ENCODE data around the gene YBX2.

YBX2 gene

DNA sequence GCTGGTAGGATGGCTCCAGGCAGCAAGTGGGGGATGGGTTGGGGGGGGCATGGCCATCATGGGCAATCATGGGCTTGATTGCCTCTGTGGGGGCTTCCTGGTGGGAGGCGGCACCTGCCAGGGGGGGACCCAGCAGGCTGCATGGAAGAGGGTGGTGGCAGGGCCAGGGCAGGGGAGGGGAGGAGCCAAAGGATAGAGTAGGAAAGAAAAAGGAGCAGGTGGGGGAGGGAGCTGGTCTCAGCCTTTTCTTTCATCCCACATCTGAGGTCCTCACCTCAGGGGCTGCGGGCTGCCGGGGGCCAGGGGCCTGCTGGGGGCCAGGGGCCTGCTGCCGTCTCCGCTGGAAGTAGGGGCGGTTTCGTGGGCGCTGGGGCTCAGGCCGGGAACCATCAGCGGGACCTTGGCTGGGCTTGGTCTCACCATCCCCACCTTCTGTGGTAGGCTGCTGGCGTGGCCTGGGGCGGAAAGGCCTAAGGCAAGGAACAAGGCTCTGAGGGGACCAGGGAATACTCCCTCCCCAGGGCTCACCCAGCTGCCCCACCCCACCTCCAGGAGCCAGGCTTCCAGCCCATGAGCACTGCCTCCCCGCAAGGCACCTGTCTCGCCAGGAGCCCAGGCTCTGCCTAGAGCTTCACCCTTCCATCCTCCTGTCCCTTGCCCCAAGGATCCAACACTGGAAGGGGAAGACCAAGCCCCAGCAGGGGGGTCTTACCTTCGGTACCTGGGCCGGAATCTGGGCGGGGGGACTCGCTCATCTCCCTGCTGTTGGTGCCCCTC, 5.0 kb downstream of the YBX2 start:
- TF ChIP-seq, protein P1, sequence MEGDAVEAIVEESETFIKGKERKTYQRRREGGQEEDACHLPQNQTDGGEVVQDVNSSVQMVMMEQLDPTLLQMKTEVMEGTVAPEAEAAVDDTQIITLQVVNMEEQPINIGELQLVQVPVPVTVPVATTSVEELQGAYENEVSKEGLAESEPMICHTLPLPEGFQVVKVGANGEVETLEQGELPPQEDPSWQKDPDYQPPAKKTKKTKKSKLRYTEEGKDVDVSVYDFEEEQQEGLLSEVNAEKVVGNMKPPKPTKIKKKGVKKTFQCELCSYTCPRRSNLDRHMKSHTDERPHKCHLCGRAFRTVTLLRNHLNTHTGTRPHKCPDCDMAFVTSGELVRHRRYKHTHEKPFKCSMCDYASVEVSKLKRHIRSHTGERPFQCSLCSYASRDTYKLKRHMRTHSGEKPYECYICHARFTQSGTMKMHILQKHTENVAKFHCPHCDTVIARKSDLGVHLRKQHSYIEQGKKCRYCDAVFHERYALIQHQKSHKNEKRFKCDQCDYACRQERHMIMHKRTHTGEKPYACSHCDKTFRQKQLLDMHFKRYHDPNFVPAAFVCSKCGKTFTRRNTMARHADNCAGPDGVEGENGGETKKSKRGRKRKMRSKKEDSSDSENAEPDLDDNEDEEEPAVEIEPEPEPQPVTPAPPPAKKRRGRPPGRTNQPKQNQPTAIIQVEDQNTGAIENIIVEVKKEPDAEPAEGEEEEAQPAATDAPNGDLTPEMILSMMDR (IDR thresholded peaks at IDR 0.05; ENCODE audit: low read depth, low read length, missing control alignments): no peak
- DNase-seq (ENCODE audit: low read depth): no peak
- no peak overlapping the region for H3K4me3 ChIP-seq (ENCODE audit: low read depth, low read length)

DNA sequence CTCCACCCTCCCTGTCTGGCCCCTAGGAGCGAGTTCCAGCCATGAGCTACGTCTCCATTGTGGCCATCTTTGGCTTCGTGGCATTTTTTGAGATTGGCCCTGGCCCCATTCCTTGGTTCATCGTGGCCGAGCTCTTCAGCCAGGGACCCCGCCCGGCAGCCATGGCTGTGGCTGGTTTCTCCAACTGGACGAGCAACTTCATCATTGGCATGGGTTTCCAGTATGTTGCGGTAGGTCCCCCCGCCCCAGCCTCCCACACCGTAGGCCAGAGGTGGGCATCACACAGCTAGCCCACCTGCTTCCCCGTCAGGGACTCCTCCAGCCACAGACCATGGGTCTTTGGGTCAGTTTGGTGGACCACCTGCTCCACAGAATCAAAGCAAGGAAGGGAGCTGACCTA, 8.8 kb downstream of the YBX2 start:
- TF ChIP-seq, protein P1 (IDR thresholded peaks at IDR 0.05; ENCODE audit: low read depth, low read length, missing control alignments): no peak
- DNase-seq (ENCODE audit: low read depth): no peak
- no peak overlapping the region for H3K4me3 ChIP-seq (ENCODE audit: low read depth, low read length)

DNA sequence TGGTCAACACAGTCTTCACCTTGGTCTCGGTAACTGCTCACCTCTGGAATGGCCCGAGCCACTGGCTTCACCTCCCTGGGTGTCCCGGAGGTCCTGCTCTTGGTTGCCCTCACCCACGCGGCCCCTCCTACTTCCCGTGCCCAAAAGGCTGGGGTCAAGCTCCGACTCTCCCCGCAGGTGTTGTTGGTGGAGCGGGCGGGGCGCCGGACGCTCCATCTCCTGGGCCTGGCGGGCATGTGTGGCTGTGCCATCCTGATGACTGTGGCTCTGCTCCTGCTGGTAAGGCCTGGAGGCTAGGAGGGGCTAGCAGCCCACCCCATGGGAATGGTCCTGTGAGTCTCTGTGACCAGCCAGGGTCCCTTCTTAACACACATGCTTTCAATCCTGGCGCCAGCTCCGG, 9.5 kb downstream of the YBX2 start:
- TF ChIP-seq, protein P1 (IDR thresholded peaks at IDR 0.05; ENCODE audit: low read depth, low read length, missing control alignments): no peak
- no peak for DNase-seq (ENCODE audit: low read depth)
- no peak overlapping the region for H3K4me3 ChIP-seq (ENCODE audit: low read depth, low read length)

DNA sequence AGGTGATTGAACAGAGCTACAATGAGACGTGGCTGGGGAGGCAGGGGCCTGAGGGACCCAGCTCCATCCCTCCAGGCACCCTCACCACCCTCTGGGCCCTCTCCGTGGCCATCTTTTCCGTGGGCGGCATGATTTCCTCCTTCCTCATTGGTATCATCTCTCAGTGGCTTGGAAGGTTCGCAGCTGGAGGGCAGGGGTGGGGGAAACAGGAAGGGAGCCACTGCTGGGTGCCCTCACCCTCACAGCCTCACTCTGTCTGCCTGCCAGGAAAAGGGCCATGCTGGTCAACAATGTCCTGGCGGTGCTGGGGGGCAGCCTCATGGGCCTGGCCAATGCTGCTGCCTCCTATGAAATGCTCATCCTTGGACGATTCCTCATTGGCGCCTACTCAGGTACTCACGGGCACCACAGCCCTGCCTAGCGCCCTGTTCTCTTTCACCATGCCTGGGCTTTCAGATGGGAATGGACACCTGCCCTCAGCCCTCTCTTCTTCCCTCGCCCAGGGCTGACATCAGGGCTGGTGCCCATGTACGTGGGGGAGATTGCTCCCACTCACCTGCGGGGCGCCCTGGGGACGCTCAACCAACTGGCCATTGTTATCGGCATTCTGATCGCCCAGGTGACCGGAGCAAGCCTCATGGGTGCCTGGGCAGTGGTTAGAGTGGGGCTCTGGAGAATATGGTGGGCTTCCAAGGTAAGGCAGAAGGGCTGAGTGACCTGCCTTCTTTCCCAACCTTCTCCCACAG, 10.8 kb downstream of the YBX2 start:
- no peak overlapping the region for H3K4me3 ChIP-seq (ENCODE audit: low read depth, low read length)
- TF ChIP-seq, protein P1 (IDR thresholded peaks at IDR 0.05; ENCODE audit: low read depth, low read length, missing control alignments): no peak
- no peak for DNase-seq (ENCODE audit: low read depth)

DNA sequence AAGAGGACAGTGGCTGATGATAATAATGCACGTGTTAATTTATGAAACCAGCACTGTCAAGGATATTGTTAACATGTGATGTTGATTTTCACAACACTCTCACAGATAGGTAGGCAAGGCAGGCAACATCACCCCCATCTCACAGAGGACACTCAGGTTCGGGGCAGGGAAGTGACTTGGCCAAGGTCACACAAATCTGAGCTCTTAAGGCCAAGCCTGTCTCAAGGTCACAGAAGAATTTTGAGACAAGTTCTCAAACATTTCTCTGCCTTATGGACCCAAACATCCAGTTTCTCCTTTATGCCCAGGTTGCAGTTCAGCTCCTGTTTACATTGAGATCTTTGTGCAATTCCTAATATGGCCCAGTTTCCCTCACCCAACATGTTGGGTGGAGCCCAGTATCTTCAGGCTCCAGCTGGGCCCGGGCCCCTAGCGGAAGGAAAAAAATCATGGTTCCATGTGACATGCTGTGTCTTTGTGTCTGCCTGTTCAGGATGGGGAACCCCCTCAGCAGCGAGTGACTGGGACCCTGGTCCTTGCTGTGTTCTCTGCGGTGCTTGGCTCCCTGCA, 11.6 kb downstream of the YBX2 start:
- no peak overlapping the region for H3K4me3 ChIP-seq (ENCODE audit: low read depth, low read length)
- DNase-seq (ENCODE audit: low read depth): no peak
- TF ChIP-seq, protein P1 (IDR thresholded peaks at IDR 0.05; ENCODE audit: low read depth, low read length, missing control alignments): peak; percentile 21

DNA sequence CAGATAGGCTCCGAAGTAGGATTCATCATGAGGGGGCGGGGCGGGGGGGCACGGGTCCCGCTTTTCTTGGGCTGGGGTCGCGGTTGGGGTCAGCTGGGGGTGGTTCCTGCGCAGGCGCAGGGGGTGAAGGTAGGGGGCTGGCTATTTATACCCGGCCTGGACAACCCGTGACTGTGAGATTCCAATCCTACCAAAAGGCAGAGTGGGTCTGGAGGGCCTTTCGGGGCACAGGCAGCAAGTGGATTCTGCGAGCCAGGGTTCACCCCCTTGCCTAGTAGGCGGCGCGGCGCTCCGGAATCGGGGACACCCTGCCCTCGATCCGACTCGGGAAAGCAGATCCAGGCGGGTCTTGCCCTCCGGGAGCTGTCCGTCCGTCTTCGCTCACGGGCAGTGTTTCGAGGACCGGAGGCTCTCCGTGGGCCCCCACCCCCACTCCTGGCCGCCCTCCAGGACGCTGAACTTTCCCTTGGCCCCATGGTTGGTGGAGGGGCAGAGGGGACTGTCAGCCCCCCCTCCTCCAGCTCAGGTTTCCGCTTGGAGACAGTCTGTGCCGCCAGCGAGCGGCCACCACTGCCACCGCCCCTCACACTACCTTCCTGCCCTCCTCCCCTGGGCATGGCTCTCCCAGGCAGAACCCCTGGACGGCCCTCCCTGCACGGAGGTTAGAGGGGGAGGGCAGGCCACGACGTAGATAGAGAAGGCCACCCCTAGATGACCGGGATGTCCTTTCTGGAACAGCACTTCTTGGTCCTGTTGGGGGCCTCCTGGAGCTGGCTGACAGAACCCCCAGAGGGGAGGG, 12.3 kb downstream of the YBX2 start:
- DNase-seq (ENCODE audit: low read depth): no peak
- H3K4me3 ChIP-seq (ENCODE audit: low read depth, low read length): peak overlapping the region; percentile 57; the same call in 1 of the 2 replicates

More for the DNA sequence above, 12.3 kb downstream of the YBX2 start:
- TF ChIP-seq, protein P1 (IDR thresholded peaks at IDR 0.05; ENCODE audit: low read depth, low read length, missing control alignments): no peak

Measured in GM12864 (cell line).